Natural killer cell treated with Interleukin-12 subunit alpha and Interleukin-12 subunit beta and Interleukin-15 and Interleukin-18, amount 100 ng/mL, for 72 hours (primary cell): ENCODE data around the gene GPR142. TPM values are rescaled to one million over a fixed set of nuclear protein-coding genes. Genes with fewer than 3 reads are reported as not detected.

Experiments used
- total RNA-seq, 2 donors: library from RNA; stranded (reverse); gene quantifications; one replicate each; pipeline ENCODE4 v1.2.3, GENCODE V29; 2022

Gene GPR142
- total RNA-seq, 2 donors from 2014 or later = not detected

Other genes with a start within 250 kb of the GPR142 start
- 100 to 1,000 TPM; 593 to 982 TPM for gene RPL38, start 163.8 kb upstream of the GPR142 start, total RNA-seq
- gene TTYH2, start 153.9 kb upstream of the GPR142 start, total RNA-seq = 1 to 10 TPM; 1.5 to 1.9 TPM
- gene DNAI2, start 93.3 kb upstream of the GPR142 start, total RNA-seq = not detected
- gene KIF19, start 41.3 kb upstream of the GPR142 start, total RNA-seq = under 1 TPM in 1 of 2 donors, not detected in 1; 0.29 TPM
- not detected for gene BTBD17, start 5.6 kb upstream of the GPR142 start, total RNA-seq
- under 1 TPM in 1 of 2 donors, not detected in 1; 0.25 TPM for gene GPRC5C, start 64.6 kb downstream of the GPR142 start, total RNA-seq
- 10 to 100 TPM; 17.6 to 43.7 TPM for gene CD300A, start 99.1 kb downstream of the GPR142 start, total RNA-seq
- gene CD300LB, start 164.0 kb downstream of the GPR142 start, total RNA-seq = under 1 TPM; 0.17 to 0.39 TPM
- 1 to 10 TPM; 1.5 to 5.8 TPM for gene CD300C, start 178.6 kb downstream of the GPR142 start, total RNA-seq
- gene CD300H, start 200.0 kb downstream of the GPR142 start, total RNA-seq = not detected
- gene CD300LD, start 224.8 kb downstream of the GPR142 start, total RNA-seq = not detected